ENCODE results near the gene DLG2.

The DLG2 gene

GRCh38 chr11:84024266-84024665, 1602.9 kb downstream of the DLG2 start:
- DNase-seq, result no peak

- no peak for DNase-seq
Measured at GRCh38 chr11:84022695-84023094, 1604.4 kb downstream of the DLG2 start.

DNA sequence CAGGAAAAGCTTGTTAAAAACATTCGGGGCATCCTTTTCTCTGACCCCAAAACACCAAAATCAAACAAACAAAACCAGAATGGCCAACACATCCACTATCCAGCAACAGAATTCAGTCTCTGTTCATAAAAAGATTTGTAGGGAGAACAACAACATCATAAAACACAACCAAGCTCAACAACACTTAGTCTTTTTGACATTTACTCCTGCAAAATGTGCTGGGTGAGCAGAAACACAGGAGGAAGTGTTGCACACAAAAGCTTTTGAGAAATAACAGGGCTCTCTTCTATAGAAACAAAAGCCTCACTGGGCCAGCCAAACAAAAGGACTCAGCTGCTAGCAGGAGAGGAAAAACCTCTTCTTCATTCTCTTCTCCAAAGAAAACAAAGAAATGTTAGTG, 1604.9 kb downstream of the DLG2 start:
- peak; percentile 57 for DNase-seq

DNA sequence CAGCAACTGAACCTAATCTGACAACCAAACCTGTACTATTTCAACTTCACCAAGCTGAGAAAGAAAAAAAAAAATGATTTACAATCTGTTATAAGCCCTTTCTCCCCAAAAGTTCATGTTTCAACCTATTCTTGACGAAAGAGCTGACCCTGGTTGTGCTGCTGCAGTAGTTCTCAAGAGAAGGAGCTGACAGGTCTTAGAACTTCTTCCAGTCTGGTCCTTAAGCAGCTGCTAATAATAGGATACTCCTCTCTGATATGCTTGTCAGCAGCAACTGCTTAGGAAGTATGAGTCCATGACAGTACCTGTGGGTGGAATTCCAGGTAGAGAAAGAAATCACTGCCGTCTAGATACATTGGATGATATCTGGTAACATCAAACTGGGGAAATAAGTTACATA, 1605.9 kb downstream of the DLG2 start:
- no peak for DNase-seq

- DNase-seq, result no peak
Measured at GRCh38 chr11:84019571-84020194, 1607.5 kb downstream of the DLG2 start.

- no peak for DNase-seq
Measured at GRCh38 chr11:84014539-84014938, 1612.6 kb downstream of the DLG2 start.

- DNase-seq, result no peak
Measured at GRCh38 chr11:84012171-84012826, 1614.8 kb downstream of the DLG2 start.

GRCh38 chr11:84003181-84003580, 1624.0 kb downstream of the DLG2 start:
- no peak for DNase-seq

DNA sequence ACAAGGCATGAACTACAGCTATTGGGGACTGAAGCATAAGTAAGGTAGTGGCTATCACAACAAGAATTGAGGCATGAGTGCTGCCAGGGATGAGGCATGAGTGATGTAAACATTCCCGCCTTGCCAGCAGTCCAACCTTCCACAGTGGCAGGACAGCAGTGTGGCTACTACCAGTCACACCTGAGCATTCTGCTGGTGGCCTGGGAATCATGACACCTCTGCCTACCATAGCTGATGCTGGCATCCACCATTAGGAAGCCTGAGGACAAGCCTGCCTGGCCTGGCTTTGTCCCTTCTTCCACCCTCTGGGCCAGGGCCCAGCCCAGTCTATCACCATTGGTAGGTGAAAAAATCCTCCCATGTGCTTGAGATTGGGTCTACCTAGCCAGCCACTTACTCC, 1628.2 kb downstream of the DLG2 start:
- DNase-seq, result no peak

DNA sequence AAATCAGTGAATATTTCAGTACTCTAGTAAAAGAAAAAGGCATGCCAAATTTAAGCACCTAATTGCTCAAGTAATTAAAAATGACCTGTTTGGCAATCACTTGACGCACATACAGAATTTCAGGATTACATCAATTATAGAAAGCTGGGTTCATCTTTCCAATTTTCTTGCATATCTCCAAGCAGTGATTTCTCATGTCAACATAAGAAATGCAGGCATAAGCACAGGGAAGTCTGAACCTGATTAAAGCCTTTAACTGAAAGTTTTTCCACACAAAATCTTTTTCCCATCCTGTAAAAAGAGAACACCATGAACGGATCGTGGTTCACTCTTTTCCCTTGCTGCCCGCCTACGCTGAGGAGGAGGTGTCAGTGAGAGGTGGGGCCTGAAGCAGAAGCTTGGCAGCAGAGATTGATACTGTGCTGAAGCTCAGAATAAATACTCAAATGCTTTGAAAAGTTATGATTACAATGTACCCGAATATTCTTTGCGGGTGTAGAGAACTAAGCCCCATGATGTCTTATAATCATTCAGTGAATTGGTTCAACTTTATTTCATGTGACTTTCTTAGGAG, 1636.9 kb downstream of the DLG2 start:
- DNase-seq, result no peak

DNA sequence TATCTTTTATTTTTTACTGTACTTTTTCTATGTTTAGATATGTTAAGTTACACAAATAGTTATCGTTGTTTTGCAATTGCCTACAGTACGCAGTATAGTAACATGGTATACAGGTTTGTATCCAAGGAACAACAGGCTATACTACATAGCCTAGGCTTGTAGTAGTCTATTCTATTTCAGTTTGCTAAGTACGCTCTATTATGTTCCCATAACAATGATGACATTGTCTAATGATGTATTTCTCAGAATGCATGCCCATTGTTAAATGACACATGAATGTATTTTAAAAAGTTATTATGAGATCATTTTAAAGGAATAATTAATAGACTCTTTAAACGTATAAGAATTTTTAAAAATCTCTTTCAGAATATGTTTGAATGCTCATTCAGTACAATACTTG, 1644.3 kb downstream of the DLG2 start:
- DNase-seq, result no peak

DNA sequence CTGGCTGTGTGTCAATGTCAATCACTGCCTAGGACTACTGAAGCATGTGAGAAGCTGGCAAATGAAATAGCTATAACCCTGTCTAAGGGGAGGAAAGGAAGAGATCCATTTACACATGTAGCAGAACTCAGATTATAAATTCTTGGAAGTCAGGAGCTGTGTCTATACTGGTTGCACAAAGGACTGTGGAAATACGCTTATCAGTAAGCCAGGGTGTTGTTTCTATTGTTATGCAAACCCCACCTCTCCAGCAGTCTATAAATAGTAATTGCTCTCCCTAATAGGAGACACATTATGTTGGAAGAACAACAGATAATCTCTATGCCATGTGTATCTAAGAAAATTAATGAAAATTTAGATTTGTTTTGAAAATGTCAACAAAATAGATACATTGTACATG, 1647.6 kb downstream of the DLG2 start:
- DNase-seq, result no peak

DNA sequence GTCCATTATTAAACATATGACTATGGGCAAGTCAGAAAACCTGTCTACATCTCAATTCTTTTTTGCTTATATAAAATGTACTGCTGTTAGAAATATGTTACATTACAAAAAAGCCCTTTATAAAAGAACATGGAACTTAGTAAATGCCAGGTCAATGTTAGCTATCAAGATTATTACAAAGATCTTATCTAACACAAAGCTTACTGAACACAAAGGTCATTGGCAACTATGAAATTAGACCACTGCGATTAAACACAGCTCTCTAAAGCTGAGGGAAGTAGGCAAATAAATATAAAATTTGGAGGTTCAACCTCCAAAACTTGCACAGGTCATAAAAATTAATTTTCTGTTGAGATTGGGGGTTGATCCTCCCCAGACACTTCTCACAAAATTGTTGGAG, 1648.2 kb downstream of the DLG2 start:
- DNase-seq, result no peak

- no peak for DNase-seq
Measured at GRCh38 chr11:83976086-83976485, 1651.1 kb downstream of the DLG2 start.

DNA sequence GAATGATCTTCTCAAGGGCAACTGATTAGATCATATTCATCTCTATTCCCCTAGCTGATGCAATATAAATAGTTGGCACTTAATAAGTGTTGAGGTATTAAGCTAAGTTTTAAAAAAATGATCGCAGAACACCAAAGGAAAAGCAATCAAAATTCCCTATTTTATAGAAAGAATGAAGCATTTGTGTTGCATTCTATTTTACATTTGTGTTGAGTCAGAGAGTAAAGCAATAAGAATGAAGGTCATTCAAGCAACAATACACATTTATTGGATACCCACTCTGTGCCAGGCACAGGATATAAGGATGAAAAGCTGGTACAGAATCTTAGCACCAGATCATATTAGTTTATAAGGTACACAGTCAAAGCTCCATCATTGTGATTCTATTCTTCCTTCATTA, 1654.6 kb downstream of the DLG2 start:
- DNase-seq, result no peak

DNA sequence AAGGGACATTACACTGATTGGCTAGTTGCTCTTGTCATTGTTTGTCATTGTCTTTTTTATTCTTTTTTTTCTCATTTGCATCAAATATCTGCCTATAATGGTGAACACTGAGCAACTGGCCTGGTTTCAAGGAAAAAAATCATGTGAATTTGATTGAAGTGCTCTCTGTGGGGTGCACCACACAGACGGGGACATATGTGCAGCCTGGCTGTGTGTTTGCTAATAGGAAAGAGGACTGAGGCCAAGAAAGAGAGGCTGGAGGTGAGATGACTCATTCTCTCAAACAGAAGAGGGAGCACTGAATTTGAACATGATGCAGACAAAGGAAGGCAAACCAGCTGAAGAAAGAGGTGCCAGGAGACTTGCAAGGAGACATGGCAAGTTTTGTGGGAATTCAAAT, 1656.1 kb downstream of the DLG2 start:
- DNase-seq, result peak; percentile 89

DNA sequence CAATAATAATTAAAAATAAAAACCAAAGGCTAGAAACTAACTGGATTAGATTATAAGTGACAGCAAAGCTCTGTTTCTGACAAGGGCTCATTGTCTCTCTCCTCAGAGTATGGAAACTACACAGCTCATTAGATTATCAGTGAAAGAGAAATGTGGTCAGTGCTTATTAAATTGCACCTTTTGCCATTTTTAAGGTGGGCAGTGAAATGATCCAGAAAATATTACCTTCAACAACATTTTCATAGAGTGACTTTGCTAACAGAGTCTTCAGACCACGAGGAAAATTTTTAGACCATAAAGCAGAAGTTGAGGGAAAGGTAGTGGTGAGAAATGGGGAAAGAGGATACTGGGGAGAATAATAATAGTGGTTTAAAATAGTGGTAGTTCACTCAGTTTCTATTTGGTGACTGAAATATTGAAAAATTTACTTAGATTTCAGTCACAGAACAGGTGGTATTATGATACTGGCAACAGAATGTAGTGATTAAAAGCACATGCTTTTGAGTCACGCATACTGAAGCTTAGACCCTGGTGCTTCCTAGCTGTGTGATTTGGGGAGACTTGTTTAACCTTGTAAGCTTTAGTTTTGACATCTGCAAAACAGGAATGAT, 1657.0 kb downstream of the DLG2 start:
- no peak for DNase-seq

- no peak for DNase-seq
Measured at GRCh38 chr11:83957038-83957900, 1669.9 kb downstream of the DLG2 start.

DNA sequence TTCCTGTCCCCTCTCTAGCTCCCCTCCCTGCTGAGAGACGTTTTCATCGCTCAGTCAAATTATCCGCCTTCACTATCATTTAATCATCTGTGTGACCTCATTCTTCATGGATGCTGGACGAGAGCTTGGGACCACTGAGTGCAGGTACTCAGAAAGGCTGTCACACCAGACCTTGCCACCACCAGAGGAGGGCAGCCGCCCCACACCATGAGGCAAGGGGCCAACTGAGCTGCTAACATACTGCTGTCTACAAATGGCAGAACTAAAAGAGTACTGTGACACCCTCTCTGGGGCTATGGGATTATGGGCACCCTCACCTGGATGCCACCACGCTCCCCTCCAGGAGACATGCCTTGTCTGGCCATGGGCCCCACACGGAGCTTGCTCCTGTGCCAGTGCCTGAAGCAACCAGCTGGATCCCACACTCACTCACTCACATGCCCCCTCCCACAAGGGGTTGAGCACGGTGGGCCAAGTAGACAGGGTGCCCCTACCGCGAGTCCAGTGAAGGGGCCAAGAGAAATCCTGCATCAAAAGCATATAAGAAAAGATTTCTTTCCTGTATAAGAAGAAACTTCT, 1670.9 kb downstream of the DLG2 start:
- no peak for DNase-seq

GRCh38 chr11:83954780-83955179, 1672.4 kb downstream of the DLG2 start:
- no peak for DNase-seq

GRCh38 chr11:83951521-83951920, 1675.6 kb downstream of the DLG2 start:
- peak; percentile 69 for DNase-seq

GRCh38 chr11:83948200-83948599, 1678.9 kb downstream of the DLG2 start:
- peak; percentile 87 for DNase-seq

GRCh38 chr11:83945976-83946375, 1681.2 kb downstream of the DLG2 start:
- no peak for DNase-seq
